ENCODE data around the gene NAA16. TPM values are rescaled to one million over a fixed set of nuclear protein-coding genes. Genes with fewer than 3 reads are reported as not detected.
"Not testable (repeated sequence)": the region's sequence is repeated elsewhere in the genome, so short reads cannot be mapped to it uniquely, and the experiment has no call there.

The NAA16 gene
- total RNA-seq, 6 experiments from 2014 or later, result 5.0 to 9.9 (median 7.6) TPM

DNA sequence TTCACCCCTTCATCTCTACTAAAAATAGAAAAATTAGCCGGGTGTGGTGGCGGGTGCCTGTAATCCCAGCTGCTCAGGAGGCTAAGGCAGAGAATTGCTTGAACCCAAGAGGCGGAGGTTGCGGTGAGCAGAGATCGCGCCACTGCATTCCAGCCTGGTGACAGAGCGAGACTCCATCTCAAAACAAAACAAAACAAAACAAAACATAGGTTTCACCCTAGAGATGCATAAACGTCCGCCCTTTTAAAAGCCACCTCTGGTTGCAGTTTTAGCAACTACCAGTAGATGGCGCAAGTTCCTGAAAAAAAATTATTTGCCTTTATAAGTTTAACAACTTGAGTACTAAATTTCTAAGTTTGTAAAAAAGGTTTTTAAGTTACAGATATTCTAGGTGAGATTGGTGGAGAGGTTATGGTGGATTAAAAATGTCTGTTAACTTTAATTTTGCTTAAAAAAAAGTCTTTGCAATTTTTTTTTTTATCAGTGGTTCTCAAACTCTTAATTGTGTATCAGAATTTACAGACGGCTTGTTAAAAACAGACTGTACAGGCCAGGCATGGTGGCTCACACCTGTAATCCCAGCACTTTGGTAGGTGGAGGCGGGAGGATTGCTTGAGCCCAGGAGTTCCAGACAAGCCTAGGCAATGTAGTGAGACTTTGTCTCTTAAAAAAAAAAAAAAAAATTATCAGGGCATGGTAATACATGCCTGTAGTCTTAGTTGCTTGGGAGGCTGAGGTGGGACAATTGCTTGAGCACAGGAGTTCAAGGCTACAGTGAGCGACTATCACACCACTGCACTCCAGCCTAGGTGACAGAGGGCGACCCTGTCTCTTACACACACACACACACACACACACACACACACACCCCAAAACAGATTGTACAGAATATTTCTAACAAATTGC lies 42.1 kb downstream of the NAA16 start:
- TF ChIP-seq, protein P1, sequence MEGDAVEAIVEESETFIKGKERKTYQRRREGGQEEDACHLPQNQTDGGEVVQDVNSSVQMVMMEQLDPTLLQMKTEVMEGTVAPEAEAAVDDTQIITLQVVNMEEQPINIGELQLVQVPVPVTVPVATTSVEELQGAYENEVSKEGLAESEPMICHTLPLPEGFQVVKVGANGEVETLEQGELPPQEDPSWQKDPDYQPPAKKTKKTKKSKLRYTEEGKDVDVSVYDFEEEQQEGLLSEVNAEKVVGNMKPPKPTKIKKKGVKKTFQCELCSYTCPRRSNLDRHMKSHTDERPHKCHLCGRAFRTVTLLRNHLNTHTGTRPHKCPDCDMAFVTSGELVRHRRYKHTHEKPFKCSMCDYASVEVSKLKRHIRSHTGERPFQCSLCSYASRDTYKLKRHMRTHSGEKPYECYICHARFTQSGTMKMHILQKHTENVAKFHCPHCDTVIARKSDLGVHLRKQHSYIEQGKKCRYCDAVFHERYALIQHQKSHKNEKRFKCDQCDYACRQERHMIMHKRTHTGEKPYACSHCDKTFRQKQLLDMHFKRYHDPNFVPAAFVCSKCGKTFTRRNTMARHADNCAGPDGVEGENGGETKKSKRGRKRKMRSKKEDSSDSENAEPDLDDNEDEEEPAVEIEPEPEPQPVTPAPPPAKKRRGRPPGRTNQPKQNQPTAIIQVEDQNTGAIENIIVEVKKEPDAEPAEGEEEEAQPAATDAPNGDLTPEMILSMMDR (IDR thresholded peaks at IDR 0.05), result peak; percentile 67 to 90 (median 80)
- no peak for TF ChIP-seq POLR2A (IDR thresholded peaks at IDR 0.05)
- 49% methylated on average over 14 of the region's 14 CpGs for WGBS (ENCODE audit: insufficient coverage, low coverage, low lambda C conversion rate, missing lambda C conversion rate)
- Histone ChIP-seq H3K27me3 (no peaks in the 10 kb centered on the region), H3K9me3 (no peaks in the 10 kb centered on the region), H3K4me1 (no peaks in the 10 kb centered on the region), H3K27ac (no peak overlapping the region), H3K36me3 (no peaks in the 10 kb centered on the region), H3K4me3 (no peak overlapping the region)
- peak in 1 of 3 donors; percentile 36 for DNase-seq
- peak; percentile 50 to 72 (median 72) for ATAC-seq
- intact Hi-C loops (cut with DNase I), result no loop called here

DNA sequence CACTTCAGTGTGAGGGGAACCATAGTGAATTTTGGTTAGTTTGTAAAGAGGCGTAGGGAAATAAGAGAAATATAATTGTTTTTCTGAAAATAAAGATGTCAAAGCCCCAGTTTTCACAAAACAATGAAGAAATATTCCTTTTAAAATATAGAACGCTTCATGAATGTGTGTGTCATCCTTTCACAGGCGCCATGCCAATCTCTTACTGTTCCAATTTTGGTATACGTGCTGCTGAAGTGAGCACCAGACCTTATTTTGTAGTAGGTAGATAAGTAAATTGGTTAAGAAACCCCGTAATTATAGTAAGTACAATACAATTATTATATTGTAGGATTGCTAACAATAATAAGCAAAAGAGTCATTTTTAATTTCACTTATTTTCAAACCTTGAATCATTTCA lies 43.3 kb downstream of the NAA16 start:
- WGBS (ENCODE audit: insufficient coverage, low coverage, low lambda C conversion rate, missing lambda C conversion rate), result 75% methylated on average over 5 of the region's 5 CpGs
- ATAC-seq (no peak), DNase-seq (no peak)
- H3K4me3 ChIP-seq, result no peak overlapping the region
- no peak overlapping the region for H3K27ac ChIP-seq
- peaks cover 0 to 8% (median 0%) of the 10 kb centered on the region in 4 donors for H3K36me3 ChIP-seq
- TF ChIP-seq POLR2A (IDR thresholded peaks at IDR 0.05), result no peak
- TF ChIP-seq, protein P1 (IDR thresholded peaks at IDR 0.05), result no peak
- no peaks in the 10 kb centered on the region for H3K27me3 ChIP-seq
- no peaks in the 10 kb centered on the region for H3K9me3 ChIP-seq
- intact Hi-C loops (cut with DNase I), result no loop called here
- H3K4me1 ChIP-seq, result no peaks in the 10 kb centered on the region

DNA sequence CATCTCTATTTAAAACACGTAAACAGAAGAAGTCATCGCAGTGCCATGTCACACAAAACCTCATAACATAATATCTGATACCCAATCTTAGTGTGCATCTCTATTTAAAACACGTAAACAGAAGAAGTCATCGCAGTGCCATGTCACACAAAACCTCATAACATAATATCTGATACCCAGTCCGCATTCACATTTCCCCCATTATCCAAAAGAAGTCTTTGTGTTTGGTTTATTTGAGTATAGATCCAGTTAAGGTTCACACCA lies 45.2 kb downstream of the NAA16 start:
- H3K36me3 ChIP-seq, result peaks cover 0 to 12% (median 0%) of the 10 kb centered on the region in 4 donors
- intact Hi-C loops (cut with DNase I); H3K4me3 ChIP-seq; H3K9me3 ChIP-seq; H3K27me3 ChIP-seq; ATAC-seq; H3K27ac ChIP-seq; H3K4me1 ChIP-seq; DNase-seq: not testable (repeated sequence)
- WGBS (ENCODE audit: insufficient coverage, low coverage, low lambda C conversion rate, missing lambda C conversion rate), result 87% methylated on average over 3 of the region's 5 CpGs

DNA sequence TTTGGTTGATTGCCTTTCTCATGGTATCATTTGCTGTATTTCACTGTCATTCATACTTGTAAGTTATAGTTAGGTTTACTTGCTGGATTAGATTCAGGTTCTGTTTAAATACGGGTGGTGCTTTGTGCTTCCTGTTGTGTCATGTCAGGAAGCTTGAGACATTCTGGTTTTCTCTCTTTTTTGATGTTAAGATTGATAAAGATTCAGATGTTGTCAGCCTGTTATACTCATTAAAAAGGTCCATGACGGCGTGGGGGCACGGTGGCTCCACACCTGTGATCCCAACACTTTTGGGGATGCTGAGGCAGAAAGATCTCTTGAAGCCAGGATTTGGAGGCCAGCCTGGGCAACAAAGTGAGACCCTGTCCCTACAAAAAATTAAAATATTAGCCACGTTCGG lies 45.7 kb downstream of the NAA16 start:
- no peak for DNase-seq
- no peak overlapping the region for H3K27ac ChIP-seq
- H3K4me3 ChIP-seq, result no peak overlapping the region
- ATAC-seq, result no peak
- 61% methylated on average over 6 of the region's 6 CpGs for WGBS (ENCODE audit: insufficient coverage, low coverage, low lambda C conversion rate, missing lambda C conversion rate)
- no peaks in the 10 kb centered on the region for H3K9me3 ChIP-seq
- intact Hi-C loops (cut with DNase I), result no loop called here
- no peak for TF ChIP-seq POLR2A (IDR thresholded peaks at IDR 0.05)
- TF ChIP-seq, protein P1 (IDR thresholded peaks at IDR 0.05), result no peak
- H3K27me3 ChIP-seq, result no peaks in the 10 kb centered on the region
- H3K36me3 ChIP-seq, result peaks cover 0 to 17% (median 0%) of the 10 kb centered on the region in 4 donors
- H3K4me1 ChIP-seq, result no peaks in the 10 kb centered on the region

DNA sequence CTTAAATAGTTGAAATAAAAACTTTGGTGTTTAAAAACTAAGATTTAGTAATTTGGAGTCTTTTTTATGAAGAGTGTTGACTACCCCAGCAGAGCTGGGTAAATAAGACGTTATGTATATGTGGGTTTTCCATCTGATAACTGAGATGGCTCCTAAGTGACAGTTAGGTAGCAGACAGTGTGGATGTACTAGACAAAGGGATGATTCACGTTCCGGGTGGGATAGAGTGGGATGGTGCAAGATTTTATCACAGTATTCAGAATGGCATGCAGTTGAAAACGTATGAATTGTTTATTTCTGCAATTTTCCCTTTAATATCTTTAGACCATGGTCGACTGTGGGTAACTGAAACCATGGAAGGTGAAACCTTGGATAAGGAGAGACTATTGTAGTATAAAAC lies 50.4 kb downstream of the NAA16 start:
- H3K27me3 ChIP-seq, result no peaks in the 10 kb centered on the region
- H3K36me3 ChIP-seq, result peaks cover 0 to 37% (median 0%) of the 10 kb centered on the region in 4 donors
- H3K27ac ChIP-seq, result no peak overlapping the region
- DNase-seq (no peak), ATAC-seq (no peak)
- H3K9me3 ChIP-seq, result no peaks in the 10 kb centered on the region
- H3K4me1 ChIP-seq, result no peaks in the 10 kb centered on the region
- no peak overlapping the region for H3K4me3 ChIP-seq
- WGBS (ENCODE audit: insufficient coverage, low coverage, low lambda C conversion rate, missing lambda C conversion rate), result 62% methylated on average over 5 of the region's 5 CpGs
- no peak for TF ChIP-seq POLR2A (IDR thresholded peaks at IDR 0.05)
- TF ChIP-seq, protein P1 (IDR thresholded peaks at IDR 0.05), result no peak
- intact Hi-C loops (cut with DNase I), result no loop called here
